Heart left ventricle (tissue), 13 donors: ENCODE measurements around the gene RANGAP1.

Experiments
- POLR2A ChIP-seq, 2 donors: fragments of 450-650 bp; IDR thresholded peaks; one replicate each; pipeline ENCODE4 v1.6.1; 2017; ENCODE audit warnings: antibody characterized with exemption in 2 of 2, mild to moderate bottlenecking in 2 of 2, moderate library complexity in 2 of 2
- TF ChIP-seq, protein P1 (sequence below), 12 donors: fragments of 200-600 bp; sonication (generic) in 4 of 12; IDR thresholded peaks; one replicate each; pipeline versions ENCODE4 v1.5.0 to v1.8.0; 2018 to 2022; ENCODE audit warnings: antibody characterized with exemption in 12 of 12, mild to moderate bottlenecking in 5 of 12
- donor health status: ischemic (EF 13 %, LVEDD 7.1; RV severe dilation, severe dysfunction).
- donor health status: DM: no; HTN: yes; CAD: no.
- donor health status: DM: no; HTN: no; CAD: no.
- donor health status: ischemic (EF 25% LVEDD 6.9; RV normal size, moderate dysfunction).
- donor health status: ischemic (EF 25% LVEDD 5.7; RV mildly dilated, moderate dysfunction).
- donor health status: ischemic (EF 35%, LVEDD 5.7; RV mildly dilated, moderate dysfunction).
- donor health status: nonischemic (EF 11% LVEDD 7.7; RV severe dilation, severe dysfunction).
- donor health status: DM: yes; HTN: yes; CAD: no.
- donor health status: PGD.
- donor health status: ischemic (EF 29% LVEDD 5.4; RV normal size, mild dysfunction).
- donor health status: nonischemic (EF 23%, LVEDD 6.1; RV moderate dilation, normal function).

- TF ChIP-seq POLR2A (IDR thresholded peaks at IDR 0.05): no peak
- TF ChIP-seq, protein P1, sequence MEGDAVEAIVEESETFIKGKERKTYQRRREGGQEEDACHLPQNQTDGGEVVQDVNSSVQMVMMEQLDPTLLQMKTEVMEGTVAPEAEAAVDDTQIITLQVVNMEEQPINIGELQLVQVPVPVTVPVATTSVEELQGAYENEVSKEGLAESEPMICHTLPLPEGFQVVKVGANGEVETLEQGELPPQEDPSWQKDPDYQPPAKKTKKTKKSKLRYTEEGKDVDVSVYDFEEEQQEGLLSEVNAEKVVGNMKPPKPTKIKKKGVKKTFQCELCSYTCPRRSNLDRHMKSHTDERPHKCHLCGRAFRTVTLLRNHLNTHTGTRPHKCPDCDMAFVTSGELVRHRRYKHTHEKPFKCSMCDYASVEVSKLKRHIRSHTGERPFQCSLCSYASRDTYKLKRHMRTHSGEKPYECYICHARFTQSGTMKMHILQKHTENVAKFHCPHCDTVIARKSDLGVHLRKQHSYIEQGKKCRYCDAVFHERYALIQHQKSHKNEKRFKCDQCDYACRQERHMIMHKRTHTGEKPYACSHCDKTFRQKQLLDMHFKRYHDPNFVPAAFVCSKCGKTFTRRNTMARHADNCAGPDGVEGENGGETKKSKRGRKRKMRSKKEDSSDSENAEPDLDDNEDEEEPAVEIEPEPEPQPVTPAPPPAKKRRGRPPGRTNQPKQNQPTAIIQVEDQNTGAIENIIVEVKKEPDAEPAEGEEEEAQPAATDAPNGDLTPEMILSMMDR (IDR thresholded peaks at IDR 0.05): no peak
These were observed 12.9 kb downstream of the RANGAP1 start for GRCh38 chr22:41273128-41273527.
